ENCODE measurements around the gene EEF2KMT. TPM values are rescaled to one million over a fixed set of nuclear protein-coding genes. Genes with fewer than 3 reads are reported as not detected.
"Not testable (repeated sequence)": the region's sequence is repeated elsewhere in the genome, so short reads cannot be mapped to it uniquely, and the experiment has no call there.

EEF2KMT gene
- total and polyA plus RNA-seq, 2 donors (not counting 3 experiments of a cell fraction or from before 2014, with no cell fraction given): 13.9 to 15.5 TPM

- no peak overlapping the region for H3K4me3 ChIP-seq (replicated peaks in 1 of 3; ENCODE audit: insufficient read depth in 1 of 3, low read depth in 1 of 3, low read length in 3 of 3)
- no peak overlapping the region for H3K4me2 ChIP-seq (ENCODE audit: insufficient read depth, low read length)
- H3K36me3 ChIP-seq (ENCODE audit: control insufficient read depth in 2 of 2, extremely low read depth in 1 of 2, insufficient read depth in 2 of 2, low read length in 2 of 2): no peaks in the 10 kb centered on the region
- no peak for DNase-seq (ENCODE audit: low read depth, low spot score)
- H4K20me1 ChIP-seq (replicated peaks; ENCODE audit: control insufficient read depth, extremely low read depth, insufficient read depth, low read length): no peaks in the 10 kb centered on the region
- no peaks in the 10 kb centered on the region for H3K9me1 ChIP-seq (replicated peaks; ENCODE audit: control insufficient read depth, extremely low read depth, insufficient read depth, low read length)
- H3K27me3 ChIP-seq (ENCODE audit: control insufficient read depth in 2 of 2, insufficient read depth in 2 of 2, low read length in 2 of 2): no peaks in the 10 kb centered on the region
- no peaks in the 10 kb centered on the region for H3K4me1 ChIP-seq (ENCODE audit: control insufficient read depth, extremely low read depth, insufficient read depth, low read length)
- no peaks in the 10 kb centered on the region for H3K9me3 ChIP-seq (replicated peaks; ENCODE audit: control insufficient read depth, insufficient read depth, low read length)
- H3K9ac ChIP-seq (replicated peaks; ENCODE audit: extremely low read depth, insufficient read depth, low read length): no peak overlapping the region
- no peaks in the 10 kb centered on the region for H3K79me2 ChIP-seq (ENCODE audit: control insufficient read depth, insufficient read depth, low read length)
- no peak overlapping the region for H2AFZ ChIP-seq (ENCODE audit: low read depth, low read length)
- CTCF ChIA-PET: no interaction called here
- no peak overlapping the region for H3K27ac ChIP-seq (ENCODE audit: insufficient read depth, low read depth, low read length)
- BruUV-seq (replicated peaks): no TSS peak
- dilution Hi-C loops (cut with MboI; ENCODE audit: extremely low pct_ligation_motif_present, low sequenced_read_pairs) (no loop called here), intact Hi-C loops (cut with micrococcal nuclease) (no loop called here)
- TF ChIP-seq POLR2AphosphoS5 (IDR thresholded peaks at IDR 0.05; ENCODE audit: insufficient read depth, low read depth, low read length) (no peak), MYC (IDR thresholded peaks at IDR 0.05; ENCODE audit: low read depth, low read length) (no peak), EZH2 (IDR thresholded peaks at IDR 0.05; ENCODE audit: borderline replicate concordance, low read depth, low read length, severe bottlenecking) (no peak)
- FAIRE-seq: no peak
- POLR2A ChIA-PET: no interaction called here
Measured at GRCh38 chr16:5143761-5144620, 46.4 kb upstream of the EEF2KMT start.

DNA sequence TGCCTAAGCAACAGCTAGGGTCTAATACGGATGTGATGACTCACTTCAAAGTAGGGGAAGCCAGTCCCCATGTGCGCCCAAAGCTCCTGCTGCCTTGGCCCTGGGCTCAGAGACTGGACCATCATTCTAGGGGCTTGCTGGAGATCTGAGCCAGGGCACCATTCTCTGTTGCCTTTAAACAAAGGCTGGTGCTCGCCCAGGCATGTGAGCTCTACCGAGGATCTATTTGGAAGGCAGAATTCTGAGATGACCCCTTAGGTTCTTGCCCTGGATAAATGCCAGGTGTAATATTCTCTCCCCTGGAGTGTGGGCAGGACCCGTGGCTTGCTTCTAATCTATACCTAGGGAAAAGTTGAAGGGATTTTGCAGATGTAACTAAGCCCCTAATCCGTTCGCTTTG, 42.6 kb upstream of the EEF2KMT start:
- POLR2A ChIA-PET; intact Hi-C loops (cut with micrococcal nuclease); dilution Hi-C loops (cut with MboI; ENCODE audit: extremely low pct_ligation_motif_present, low sequenced_read_pairs); H3K9me3 ChIP-seq (replicated peaks; ENCODE audit: control insufficient read depth, insufficient read depth, low read length); DNase-seq (ENCODE audit: low read depth, low spot score); H3K79me2 ChIP-seq (ENCODE audit: control insufficient read depth, insufficient read depth, low read length); H3K4me3 ChIP-seq (replicated peaks in 1 of 3; ENCODE audit: insufficient read depth in 1 of 3, low read depth in 1 of 3, low read length in 3 of 3); H3K27me3 ChIP-seq (ENCODE audit: control insufficient read depth in 2 of 2, insufficient read depth in 2 of 2, low read length in 2 of 2); H3K36me3 ChIP-seq (ENCODE audit: control insufficient read depth in 2 of 2, extremely low read depth in 1 of 2, insufficient read depth in 2 of 2, low read length in 2 of 2); H4K20me1 ChIP-seq (replicated peaks; ENCODE audit: control insufficient read depth, extremely low read depth, insufficient read depth, low read length); H3K4me2 ChIP-seq (ENCODE audit: insufficient read depth, low read length); H3K4me1 ChIP-seq (ENCODE audit: control insufficient read depth, extremely low read depth, insufficient read depth, low read length); BruUV-seq (replicated peaks); H3K9me1 ChIP-seq (replicated peaks; ENCODE audit: control insufficient read depth, extremely low read depth, insufficient read depth, low read length); H3K27ac ChIP-seq (ENCODE audit: insufficient read depth, low read depth, low read length); FAIRE-seq; CTCF ChIA-PET; H3K9ac ChIP-seq (replicated peaks; ENCODE audit: extremely low read depth, insufficient read depth, low read length); H2AFZ ChIP-seq (ENCODE audit: low read depth, low read length): not testable (repeated sequence)

DNA sequence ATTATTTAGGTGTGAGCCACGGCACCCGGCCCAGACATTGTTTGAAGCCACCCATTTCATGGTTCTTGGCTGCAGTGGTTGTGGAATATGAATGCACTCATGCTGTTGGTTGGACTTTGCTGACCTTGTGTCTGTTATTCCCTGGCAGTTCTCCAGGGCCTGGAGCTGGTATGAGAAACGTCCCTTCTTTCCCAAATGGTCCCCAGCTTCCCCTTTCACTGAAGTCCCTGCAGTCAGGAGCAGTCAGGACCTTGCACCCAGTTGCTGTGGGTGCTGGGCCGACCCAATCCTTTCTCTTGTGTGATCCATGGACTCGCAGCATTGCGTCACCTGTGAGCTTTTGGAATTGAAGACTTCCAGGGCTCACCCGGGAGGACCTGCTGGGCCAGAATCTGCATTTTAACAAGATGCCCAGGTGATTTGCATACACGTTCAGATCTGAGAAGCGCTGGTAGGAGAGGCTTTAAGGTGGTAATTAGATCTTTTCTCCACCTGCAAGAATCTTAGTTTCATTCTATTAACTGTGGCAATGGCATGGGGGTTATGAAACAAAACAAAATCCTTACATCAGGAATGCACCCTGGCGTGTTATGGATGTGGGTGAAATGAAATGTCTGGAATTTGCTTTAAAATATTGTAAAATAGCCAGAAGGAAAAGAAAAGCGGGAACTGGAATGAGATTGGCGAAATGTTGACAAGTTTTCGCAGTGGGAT, 37.3 kb upstream of the EEF2KMT start:
- BruUV-seq (replicated peaks); H3K27me3 ChIP-seq (ENCODE audit: control insufficient read depth in 2 of 2, insufficient read depth in 2 of 2, low read length in 2 of 2); POLR2A ChIA-PET; intact Hi-C loops (cut with micrococcal nuclease); H2AFZ ChIP-seq (ENCODE audit: low read depth, low read length); H3K36me3 ChIP-seq (ENCODE audit: control insufficient read depth in 2 of 2, extremely low read depth in 1 of 2, insufficient read depth in 2 of 2, low read length in 2 of 2); H3K9me1 ChIP-seq (replicated peaks; ENCODE audit: control insufficient read depth, extremely low read depth, insufficient read depth, low read length); FAIRE-seq; dilution Hi-C loops (cut with MboI; ENCODE audit: extremely low pct_ligation_motif_present, low sequenced_read_pairs); H3K4me3 ChIP-seq (replicated peaks in 1 of 3; ENCODE audit: insufficient read depth in 1 of 3, low read depth in 1 of 3, low read length in 3 of 3); H3K27ac ChIP-seq (ENCODE audit: insufficient read depth, low read depth, low read length); H3K79me2 ChIP-seq (ENCODE audit: control insufficient read depth, insufficient read depth, low read length); H3K4me2 ChIP-seq (ENCODE audit: insufficient read depth, low read length); CTCF ChIA-PET; H3K4me1 ChIP-seq (ENCODE audit: control insufficient read depth, extremely low read depth, insufficient read depth, low read length); H3K9ac ChIP-seq (replicated peaks; ENCODE audit: extremely low read depth, insufficient read depth, low read length); H4K20me1 ChIP-seq (replicated peaks; ENCODE audit: control insufficient read depth, extremely low read depth, insufficient read depth, low read length); DNase-seq (ENCODE audit: low read depth, low spot score); H3K9me3 ChIP-seq (replicated peaks; ENCODE audit: control insufficient read depth, insufficient read depth, low read length): not testable (repeated sequence)

Data from endothelial cell of umbilical vein (primary cell).